ENCODE data around the gene ANKRD63.

The ANKRD63 gene

DNA sequence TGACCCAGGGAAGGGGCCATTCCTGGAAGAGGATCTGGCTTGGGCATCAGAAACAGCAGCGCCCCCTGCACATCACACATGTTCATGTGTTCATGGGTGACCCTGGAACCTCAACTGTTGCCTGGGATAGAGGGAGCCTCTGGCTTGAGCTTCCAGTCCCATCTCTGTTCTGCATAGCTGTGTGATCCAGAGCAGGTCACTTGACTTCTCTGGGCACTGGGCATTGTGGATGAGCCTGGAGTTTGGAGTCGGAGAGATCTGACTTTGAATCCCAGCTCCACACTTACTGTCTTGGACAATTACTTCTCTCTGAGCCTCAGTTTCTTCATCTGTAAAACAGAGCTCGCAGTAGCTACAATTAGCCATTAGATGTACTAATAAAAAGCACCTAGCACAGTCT lies 28.4 kb downstream of the ANKRD63 start:
- no peak for DNase-seq

DNA sequence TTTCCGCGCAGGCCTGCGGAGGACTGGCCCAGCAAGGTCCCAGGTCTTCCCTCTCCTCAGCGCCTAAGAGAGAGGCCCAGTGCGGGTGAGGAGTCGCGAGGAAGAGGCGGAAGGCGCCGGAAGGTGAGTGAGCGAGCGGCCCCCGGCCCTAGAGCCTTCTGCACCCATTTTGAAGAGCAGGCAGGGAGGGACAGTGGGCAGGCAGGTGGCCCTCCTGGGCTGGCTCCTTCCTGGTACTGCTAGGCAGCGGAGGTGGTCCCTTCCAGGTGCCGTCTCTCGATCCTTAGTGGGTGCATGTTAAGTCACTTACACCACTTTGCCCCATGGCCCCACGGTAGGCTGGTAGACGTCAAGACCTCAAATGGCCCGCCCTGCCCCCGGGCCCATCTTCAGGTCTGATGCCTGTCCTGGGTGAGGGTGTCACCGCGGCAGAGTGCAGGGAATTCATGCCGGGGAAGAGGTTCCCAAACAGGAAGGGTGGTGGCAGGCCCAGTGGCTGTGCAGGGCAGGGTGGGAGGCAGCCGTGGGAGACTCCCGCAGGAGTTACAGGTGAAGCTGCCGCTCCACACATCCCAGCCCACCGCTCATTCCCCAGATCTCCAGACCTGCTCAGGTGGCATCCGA lies 29.6 kb downstream of the ANKRD63 start:
- no peak for DNase-seq

DNA sequence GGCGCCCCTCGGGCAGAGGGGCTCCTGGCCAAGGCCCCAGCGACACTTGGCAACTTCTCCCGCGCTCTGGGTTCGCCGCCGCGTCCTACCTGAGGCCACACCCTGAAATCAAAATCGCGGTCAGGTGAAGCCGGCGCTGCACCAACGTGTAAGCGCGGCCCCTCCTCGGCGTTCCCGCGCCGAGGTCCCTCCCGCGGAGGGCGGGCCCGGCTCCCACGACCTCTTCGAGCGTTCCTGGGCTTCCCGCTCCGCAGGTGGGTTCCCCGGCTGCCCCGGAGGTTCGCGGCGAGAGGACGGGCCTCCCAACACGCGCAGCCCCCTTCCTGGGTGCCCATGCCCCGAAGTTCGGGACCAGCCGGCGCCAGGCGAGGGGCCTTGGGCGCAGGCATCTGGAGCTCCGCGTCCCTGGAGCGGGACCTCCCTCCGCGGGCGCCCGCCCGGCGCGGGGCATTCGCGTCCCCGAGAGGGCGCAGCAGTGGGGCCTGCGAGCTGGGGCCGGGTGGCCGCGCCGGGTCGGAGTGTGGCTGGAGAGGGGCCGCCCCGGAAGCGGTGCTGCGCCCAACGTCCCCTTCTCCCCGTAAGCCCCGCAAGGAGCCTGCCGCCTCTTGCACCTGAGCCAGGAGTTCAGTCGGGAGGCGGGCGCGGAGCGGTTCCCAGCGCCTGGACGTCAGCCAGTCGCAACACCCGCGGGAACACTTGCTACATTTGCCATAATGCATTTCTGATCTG lies 30.3 kb downstream of the ANKRD63 start:
- no peak for DNase-seq

DNA sequence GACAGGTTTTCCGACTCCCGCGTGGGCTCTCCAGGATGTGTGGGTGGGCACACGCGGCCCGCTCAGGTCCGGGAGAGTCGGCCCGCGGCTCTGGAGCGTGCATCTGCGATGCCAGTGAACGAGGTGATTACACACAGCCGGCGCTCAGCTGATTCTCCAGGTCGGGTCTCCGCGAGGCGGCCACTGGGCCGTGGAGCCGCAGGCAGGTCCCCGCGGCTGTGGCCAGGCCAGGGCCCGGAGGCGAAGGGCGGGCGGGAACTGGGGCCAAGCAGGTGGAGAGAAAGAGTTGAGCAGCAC lies 30.8 kb downstream of the ANKRD63 start:
- DNase-seq, result no peak

DNA sequence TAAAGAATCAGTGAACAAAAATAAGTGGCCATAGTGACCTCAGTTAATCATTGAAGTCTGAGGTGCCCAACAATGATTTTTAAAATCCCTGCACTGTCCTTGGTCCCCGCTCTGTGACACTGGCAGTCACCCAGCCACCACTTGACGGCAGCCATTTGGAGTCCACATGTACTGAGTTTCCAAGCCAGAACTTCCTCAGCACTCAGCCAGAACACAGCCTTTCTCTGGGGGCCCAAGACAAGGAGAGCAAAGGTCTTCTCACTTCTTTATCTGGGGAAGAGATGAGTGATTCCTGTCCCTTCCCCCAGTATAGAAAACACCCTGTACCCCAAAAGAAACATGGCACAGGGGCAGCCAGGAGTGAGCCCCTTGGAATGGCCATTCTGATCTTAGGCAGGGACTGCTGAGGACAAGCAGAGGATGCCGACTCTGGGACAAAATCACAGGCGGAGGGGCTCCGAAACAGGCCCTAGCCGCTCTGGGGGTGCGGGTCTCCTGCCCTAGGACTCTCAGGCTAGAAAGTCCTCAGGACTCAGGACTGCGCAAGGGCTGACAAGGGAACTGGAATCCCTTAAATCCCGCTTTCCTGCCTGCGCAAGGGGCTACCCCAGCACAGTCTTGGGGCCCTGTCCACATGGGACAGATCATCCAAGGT lies 31.3 kb downstream of the ANKRD63 start:
- no peak for DNase-seq

DNA sequence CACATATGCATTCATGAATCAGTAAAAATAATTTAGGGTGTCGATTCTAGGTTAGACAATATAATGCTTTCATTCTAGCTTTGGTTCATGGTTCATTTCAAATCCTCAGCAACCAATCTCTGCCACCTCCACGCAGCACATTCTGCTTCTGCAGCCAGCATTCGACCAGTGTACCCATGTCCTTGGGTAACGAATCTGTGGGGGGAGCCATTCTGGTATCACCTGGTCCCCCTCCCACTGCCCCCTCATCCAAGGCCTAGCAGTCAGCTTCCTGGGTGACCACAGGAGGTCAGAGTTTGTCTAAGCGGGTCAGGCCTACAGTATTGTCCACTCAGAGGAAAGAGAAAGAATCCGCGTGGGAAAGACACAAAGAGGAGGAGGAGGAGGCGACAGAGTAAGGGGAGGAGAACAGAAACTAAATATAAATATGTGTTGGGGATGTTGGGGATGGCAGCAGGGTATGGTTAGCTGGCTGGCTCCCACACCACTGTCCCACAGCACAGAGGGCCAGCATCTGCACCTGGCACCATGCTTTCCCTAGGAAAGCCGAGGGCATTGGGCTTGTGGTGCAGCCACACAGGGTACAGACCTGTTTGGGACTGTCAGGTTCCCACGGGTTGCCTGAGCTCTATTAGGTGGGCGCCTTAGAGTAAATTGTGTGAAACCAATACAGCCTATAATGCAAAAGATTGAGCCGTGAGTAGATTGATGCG lies 31.9 kb downstream of the ANKRD63 start:
- no peak for DNase-seq

DNA sequence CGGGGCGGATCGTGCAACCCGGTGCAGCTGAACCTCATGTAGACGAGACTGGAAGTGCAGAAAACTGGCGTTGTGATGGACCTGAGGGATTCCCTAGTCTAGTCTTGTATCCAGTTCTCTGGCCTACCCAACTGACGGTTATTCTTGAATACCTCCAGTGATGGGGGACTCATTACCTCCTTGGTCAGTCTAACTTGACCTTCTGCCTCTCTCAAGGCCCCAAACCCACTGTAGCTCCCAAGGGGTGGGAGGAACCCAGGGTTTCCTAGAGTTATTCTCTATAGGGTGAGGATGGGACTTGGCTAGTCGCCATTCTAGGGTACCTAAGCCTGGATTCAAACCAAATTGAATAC lies 32.6 kb downstream of the ANKRD63 start:
- no peak for DNase-seq

DNA sequence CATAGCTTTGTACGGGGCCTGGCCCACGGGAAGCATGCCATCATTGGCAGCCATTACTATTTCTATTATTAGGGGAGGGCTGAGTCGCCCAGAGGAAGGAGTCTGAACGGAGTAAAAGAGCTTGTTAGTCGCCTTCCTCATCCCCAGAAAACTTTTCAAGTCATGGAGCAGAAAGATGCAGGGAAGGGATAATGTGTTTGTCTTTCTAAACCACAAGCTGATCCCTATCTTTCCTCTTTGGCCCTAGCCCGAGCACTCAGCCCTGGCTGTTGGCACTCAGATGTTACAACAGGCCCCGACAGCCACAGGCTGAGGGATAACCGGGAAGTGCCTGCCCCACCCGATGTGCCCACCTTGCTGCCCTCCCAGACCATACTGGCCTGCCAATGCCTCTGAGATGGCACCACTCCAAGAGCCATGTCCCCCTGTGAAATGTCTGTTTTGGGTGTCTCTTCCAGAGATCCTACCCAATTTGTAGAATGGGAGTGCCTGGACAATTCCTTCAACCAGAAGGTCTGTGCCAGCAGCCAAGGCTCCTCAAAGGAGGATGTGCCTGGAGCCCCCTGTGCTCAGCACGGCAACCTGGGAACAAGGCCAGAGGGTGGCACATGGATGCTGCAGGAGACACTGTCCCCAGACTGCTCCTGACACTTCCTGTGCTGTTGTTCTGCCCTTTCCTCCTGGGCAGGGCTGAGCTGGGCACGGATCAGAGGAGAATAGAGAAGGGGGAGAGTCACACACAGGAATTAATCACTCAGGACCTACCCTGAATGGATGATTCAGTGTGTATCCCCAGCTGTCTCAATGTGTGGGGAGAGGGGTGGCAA lies 33.2 kb downstream of the ANKRD63 start:
- no peak for DNase-seq

DNA sequence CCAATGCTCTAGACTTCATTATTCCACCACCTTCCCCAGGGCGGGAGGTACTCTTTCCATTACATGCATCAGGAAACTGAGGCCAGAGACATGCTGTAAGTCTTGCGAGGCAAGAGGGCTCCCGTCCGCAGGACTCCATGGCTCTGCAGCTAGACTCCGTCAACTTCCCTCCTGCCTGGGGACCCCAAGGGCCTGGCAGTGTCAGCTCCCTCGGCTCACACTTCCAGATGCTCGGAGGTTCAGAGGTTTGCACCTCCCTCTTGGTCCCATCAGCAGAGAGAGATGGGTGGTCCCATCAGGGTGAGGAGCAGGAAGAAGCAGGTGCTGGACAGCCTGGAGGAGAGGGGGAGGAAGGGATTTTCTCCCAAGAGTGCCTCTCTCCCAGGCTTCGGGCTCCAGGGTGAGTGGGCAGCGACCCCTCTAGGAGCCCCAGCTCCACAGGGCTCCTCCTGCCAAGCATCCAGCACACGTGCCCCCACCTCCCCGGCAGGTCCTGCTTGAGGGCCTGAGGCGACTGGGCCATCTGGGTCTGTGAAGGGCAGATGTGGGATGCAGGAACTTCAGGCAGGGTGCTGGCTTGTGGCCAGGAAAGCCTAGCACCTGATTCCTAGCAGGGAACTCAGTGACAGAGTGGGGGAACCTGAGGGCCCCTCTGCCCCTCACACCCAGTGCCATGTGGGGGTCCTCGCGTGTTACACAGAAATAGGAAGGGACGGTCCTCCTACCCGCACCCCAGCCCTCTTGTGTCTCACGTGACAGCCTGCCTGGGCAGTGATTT lies 34.7 kb downstream of the ANKRD63 start:
- DNase-seq, result no peak

DNA sequence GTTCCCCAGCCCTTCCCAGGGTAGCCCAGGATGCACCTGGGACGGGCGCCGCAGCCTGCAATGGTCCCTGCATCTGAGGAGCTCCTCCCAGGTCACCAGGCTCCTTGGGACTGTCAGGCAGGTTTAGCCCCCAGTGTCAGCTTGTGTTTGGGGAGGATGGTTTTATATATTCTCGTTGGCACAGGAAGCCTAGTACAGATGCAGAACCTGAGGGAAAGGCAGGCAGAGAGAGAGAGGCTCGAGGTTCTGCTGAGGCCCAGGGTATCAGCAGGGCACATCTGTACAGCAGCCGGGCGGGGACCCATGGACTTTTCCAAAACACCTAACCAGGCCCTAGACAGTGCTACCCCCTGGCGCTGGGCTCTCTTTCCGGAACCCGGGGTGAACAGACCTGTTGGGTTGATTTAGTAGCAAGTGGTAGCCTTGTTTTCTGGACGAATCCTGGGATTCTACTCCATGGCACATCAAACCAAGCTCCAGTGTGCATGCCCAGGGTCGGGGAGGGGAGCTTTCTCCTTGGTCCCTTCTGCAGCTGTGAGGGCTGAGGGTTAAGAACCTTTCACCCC lies 35.4 kb downstream of the ANKRD63 start:
- DNase-seq, result no peak

DNA sequence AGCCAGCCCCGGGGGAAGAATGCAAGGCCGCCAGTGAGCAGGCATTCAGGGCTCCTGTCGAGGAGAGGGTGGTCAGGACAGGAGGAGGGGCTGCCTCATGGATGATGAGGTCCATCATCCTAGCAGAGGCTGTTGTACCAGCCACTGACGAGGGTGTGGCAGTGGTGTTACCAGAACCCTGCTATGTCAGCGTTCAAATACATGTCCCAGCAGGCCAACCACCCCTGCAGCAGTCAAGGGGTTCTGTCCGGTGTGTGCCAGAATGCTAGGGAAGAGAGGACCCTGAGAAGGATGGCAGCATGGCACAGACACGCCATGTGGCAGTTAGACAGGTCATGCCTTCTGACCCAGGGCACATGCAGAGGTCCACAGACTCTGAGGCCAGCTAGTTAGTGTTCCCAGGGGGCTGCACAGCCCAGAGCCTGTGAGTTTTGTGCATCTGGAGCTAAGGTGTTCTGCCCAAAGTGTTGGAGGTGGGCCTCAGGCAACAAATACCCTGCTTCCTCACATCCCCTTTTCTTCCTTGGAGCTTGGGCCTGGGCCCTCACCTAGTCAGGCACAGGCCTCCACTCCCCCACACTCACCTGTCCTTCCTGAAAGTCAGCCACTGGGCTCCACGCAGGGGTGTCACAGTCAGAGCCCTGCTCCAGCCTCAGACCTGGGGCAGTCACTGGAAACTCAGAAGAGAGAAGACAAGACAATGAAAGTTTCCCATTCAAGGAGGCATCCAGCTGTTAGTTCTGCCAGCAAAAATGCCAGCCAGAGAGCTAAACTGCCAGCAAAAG lies 36.2 kb downstream of the ANKRD63 start:
- DNase-seq, result no peak

DNA sequence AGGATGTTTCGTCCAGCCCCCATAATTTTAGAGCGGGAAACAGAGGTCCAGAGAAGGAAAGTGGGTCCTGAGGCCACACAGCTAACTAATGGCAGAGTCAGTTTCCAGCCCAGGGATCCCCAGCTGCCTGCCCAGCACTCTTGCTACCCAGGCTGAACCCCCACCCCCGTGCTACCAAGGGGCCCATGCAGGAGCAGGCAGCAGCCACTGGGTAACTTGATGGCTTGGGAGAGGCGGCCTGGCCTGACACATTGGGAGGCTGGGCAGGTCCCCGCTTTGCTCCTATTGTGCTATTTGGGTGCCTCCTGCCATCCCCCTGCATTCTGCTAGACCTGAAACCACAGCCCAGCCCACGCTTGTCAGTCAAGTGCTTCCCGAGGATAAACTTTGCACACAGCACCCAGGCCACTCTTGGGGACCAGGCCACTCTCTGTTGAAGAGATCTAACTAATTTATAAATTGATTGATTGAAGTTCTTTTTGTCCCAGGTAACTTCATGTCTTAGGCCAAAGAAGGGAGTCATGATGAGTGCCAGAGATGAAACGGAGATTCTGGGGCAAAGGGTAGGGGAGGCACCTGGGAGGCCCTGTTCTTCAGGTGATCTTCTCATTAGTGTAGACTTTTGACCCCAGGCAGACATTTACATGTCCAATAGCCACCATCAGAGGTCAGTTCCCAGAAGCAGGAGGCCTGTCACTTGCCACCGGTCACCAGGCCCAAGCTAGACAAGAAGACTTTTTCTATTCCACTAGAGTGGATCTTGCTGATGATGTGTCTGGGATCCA lies 37.0 kb downstream of the ANKRD63 start:
- no peak for DNase-seq

DNA sequence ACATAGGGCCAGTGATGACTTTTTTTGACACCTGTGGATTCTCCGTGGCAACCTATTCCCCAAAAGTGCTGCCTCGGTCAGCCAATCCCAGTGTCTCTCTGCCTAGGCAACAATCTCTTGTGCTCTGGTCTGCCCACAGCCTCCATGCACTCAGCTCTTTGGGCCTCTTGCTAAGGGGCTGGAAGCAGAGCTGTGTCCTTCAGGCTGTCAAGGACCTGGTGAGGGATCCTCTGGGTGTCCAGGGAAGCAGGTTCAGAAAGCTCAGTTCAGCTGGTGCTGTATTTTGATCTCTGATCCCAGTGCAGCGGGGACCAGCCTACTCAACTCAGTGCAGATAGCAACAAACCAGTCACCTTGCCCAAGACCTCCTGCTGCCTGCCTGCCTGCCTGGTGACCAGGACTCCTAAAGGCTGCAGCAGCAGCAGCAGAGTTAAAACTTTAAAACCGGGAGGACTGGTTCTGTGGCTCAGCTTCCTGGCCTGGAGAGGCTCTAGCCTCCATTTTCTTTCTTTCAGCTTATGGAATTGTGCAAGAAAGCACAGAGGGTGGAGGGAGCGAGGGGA lies 37.8 kb downstream of the ANKRD63 start:
- no peak for DNase-seq

DNA sequence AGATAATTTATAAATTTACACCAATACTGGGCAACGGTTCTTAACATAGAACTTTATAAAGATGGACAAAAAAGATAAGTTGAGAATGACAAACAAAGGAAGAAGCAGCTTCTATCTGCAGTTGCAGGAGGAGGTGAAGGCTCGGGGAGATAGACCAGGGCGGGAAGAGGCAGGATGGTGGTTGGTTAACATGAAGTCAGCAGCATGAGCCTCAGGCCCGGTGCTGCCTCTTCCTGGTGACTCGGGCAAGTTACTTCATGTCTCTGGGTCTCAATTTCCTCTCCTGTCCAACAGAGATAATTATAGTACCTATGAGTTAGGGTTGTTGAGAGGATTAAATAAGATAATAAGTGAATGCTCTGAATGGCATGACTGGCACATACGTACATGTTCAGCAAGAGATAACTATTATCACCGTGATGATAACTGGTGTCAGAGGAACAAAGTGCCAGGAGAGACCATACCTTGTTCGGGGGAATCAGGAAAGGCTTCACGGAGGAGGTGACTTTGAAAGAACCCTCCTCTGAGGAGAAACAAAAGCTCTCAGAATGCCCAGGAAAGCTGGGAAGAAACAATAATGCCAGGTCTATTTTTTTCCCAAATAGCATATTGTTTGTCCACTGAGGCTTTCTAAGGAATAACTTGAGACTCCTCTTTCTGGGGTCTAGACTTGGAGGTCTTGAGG lies 39.6 kb downstream of the ANKRD63 start:
- no peak for DNase-seq

DNA sequence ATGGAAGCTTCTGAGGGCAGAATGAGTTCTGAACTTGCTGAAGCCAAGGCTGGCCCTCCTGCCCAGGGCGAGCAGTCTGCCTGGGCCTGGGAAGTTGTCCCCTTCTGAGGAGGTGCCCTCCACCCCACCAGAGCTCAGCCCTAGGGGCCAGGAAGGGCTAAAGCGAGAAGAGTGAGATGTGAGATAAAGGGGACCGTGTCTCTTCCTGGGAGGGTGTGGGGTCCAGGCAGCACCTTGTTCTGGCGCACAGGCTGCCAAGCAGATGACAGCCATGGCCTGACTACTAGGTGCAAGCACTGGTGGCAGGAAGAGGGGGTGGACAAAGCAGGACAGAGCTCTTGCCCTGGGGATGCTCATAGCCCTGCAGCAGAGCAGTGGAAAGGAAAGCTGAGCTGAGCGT lies 40.3 kb downstream of the ANKRD63 start:
- no peak for DNase-seq

DNA sequence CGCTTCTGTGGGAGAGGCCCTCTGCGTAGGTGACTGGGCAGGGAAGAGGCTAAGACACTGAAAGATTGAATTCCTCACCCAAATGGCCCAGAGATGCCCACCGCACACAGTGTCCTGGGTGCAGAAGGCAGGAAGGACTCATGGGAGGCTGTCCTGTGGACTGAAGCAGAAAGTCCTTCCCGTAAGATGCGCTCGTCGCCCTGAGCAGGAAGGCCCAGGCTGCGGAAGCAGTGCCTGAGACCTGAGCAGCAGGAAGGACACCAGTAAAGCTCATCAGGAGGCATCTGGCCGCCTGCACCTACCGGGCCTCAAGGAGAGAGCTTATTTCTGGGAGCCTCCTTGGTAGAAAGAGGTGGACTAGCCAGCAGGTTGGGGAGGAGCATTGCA lies 40.7 kb downstream of the ANKRD63 start:
- DNase-seq, result no peak

DNA sequence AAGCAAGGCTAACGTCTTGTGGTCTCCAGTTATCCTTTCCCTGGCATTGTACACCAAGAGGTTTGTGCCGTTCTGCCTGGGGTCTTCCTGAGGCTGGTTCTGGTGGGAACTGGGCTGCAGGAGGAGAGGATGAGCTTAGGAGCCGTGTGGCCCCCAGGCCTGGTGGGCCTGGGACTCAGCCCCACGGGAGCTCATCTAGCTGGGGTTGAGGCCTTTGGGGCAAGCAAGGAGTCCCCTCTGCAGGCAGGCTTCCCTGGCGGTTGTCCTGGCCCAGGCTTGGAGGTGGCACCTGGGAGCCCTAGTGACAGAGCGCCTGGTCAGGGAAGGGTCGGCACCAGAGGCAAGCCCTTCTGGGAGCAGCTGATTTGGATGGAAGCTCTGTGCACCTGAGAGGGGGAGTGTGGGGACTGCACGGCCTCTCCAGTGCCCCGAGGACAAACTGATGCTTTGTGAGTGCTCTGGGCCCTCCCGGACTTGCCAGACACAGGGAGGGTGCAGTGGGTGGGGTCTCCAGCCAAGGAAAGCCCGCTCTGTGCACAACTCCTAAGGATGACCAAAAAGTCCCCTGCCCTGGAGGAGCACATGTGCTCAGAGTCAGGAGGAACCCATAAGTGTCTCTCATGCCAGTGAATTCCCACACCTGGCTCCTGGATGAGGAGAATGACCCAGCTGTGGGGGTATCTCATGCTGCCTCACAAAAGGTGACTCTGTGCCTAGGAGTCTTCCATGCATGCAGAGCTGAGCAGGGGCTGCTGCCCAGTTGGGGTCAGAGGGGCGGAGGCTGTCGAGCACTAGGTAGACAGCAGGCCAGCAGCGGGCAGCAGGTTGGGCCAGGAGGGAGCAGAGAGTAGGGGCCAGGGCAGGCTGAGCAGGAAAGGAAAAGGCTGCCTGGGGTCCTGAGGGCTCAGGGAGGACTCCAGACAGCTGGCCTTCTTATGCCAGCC lies 41.3 kb downstream of the ANKRD63 start:
- no peak for DNase-seq

DNA sequence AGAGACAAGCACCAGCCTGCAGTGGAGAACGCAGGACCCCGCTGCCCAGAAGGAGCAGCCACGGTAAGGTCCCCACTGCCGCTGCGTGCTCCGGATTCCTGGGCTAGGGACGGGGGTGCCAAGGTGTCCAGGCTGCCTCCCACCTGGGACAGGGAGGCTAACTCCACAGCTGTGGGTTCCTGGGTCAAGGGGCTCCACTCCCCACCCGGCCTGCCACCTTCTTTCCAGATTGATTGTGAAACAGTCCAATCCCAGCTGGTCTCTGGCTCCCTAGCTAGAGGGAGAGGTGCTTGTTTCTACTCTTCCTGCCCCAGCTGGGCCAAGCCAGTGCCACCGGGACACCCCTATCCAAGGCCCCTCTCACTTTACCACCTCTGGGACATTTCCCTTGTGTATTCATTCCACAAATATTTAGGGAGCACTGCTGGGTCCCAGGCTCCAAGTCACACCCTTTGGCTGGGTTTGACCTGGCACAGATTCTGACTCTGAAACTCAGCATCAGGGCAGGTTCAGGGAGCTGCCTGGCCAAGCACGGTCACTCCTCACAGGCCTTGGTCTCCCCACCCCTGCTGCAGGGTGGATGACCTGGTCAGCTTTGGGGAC lies 42.1 kb downstream of the ANKRD63 start:
- no peak for DNase-seq
